ENCODE measurements around the gene GALNT11.
"Not testable (repeated sequence)": the region's sequence is repeated elsewhere in the genome, so short reads cannot be mapped to it uniquely, and the experiment has no call there.

The GALNT11 gene

DNA sequence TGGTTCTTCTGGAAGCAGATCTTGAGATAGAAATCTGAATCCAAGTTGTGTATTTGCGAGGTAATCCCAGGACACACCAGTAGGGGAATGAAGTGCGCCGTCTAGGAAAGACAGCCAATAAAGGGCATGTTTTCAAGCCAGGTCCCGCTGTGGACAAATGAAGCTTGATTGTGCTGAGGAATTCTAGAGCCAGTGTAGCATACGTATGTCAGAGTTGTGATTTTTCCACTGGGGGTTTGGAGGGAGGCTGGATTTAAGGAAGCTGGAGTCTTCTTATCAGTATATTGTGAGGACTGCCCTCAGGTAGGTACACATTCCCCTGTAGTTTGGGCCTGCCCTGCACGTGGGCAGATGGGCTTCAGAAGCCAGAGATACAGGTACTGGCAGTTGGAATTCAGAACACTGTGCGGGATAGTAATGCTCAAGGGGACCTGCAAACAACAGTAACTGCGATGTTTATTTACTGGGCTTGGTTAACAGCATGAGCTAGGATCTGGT is 50.9 kb downstream of the GALNT11 start:
- DNase-seq, result no peak

DNA sequence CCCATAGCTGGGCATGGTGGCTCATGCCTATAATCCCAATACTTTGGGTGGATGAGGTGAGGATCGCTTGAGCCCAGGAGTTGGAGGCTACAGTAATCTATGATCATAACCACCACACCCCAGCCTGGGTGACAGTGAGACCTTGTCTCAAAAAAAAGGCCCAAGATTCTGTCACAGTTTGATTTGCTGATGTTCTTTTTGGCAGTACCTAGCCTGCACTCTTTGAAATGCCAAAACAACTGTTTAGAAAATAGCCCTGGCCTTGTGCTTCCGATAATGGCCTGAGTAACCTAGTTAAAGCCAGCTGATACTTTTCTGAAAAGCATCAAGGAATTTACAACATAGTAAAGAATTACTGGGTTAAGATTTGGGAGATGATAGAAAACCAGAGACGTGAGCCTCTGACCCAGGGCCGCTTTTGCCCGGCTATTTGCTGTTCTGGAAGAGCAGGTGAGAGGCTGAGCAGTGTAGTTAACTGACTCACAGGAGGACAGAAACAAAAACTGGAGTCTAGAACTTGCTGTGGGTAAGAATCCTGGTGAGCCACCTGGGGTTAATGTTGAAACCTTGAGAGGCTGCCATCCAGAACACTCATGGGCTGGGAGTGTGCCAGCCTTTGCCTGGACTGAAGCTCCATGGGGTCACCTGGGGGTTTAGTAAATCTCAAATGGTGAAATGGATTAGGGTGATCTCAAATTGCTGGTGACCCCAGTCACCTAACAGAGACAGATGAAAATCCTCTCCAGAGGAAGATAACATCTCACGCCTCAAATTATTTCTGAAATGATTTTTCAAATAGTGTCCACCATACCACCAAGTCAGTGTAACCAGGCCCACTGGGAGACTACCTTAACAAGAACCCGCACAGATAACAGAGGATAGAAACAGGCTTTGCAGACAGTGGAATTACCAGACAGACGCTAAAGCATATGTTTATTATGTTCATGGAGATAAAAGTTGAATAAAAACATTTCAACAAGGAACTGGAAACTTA is 51.8 kb downstream of the GALNT11 start:
- DNase-seq, result no peak

DNA sequence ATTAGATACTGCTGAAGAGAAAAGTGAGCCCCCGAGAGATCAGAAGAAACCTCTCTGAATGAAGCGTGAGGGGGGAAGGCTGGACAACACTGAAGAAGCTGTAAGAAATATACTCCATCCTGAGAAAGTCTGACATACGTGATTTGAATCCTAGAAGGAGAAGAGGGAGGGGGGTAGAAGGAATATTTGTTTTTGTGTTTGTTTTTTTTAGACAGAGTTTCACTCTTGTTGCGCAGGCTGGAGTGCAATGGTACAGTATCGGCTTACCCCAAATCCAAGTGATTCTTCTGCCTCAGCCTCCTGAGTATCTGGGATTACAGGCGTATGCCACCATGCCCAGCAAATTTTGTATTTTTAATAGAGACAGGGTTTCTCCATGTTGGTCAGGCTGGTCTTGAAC is 52.6 kb downstream of the GALNT11 start:
- DNase-seq, result no peak

DNA sequence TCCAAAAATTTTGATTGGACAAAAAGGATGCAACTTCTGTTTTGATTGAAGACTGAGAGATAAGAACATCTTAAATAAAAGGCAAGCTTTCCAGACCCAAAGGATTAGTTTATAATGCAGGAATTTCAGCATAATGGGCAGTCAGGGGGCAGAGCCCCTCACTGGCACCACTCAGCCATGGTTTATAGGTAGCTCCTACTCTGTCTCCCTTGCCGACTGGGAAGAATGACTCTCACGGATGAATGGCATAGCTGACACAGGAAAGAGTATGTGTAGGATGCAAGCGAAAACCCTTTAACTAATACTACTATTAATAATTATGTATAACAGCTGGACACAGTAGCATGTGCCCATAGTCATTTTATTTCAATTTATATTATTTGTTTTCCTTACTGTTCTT is 53.3 kb downstream of the GALNT11 start:
- no peak for DNase-seq

DNA sequence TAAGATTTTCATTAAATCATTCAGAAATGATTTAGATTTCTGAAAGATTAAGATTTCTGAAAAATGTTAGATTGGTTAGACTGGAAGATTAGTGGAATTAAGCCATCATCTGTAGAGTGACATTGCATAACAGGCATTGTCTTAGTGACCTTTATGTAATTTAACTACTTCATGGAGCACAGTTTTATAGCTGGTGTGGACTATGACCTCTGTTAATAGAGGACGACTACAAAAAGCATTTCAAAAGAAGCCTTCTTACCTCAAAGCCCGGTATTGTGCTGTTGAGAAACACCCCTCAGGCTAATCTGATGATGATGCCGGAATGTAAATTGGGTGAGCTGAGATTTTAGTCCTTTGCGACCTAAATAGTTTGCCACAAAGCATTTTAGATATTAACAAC is 55.6 kb downstream of the GALNT11 start:
- no peak for DNase-seq

GRCh38 chr7:152082073-152082721 is 56.7 kb downstream of the GALNT11 start:
- not testable (repeated sequence) for DNase-seq

GRCh38 chr7:152085131-152085530 is 59.7 kb downstream of the GALNT11 start:
- DNase-seq, result no peak

DNA sequence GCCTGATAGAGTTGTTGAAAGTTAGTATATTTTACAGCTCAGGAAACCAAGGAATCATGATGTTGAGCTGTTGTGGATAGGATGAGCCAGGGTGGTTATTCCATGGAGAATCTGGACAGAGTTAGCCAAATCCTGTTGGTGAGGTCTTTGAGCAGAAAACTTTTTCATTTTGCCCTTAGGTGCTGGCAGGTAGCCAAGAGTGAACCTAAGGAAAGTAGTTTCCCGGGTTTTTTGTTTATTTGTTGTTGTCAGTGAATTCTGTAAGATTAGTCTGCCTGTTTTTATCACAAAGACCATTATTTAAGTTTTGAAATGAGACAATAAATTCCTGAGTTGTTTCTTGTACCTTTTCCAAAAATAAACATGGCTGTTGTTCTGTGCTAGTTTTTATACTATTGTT is 61.0 kb downstream of the GALNT11 start:
- no peak for DNase-seq

DNA sequence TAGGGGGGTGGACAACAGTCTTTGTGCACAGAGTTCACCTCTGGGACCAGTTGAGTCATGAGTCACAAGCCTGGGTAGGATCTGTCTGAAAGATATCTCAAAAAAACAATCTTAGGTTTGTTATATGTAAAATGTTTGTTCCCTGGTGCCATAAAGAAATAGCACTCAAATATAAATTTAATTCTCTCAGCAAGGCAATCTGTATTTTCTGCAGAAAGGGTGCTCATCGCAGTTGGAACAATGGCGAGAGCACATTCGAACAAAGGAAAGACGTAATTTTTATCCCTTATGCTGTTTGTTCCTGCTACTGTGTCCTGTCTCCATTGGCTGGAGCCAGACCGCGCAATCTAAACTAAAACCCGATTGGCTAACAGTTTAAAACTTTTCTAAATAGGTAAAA is 63.7 kb downstream of the GALNT11 start:
- no peak for DNase-seq

GRCh38 chr7:152090747-152091146 is 65.3 kb downstream of the GALNT11 start:
- DNase-seq, result no peak

- DNase-seq, result no peak
Measured at GRCh38 chr7:152093717-152094116, 68.2 kb downstream of the GALNT11 start.

DNA sequence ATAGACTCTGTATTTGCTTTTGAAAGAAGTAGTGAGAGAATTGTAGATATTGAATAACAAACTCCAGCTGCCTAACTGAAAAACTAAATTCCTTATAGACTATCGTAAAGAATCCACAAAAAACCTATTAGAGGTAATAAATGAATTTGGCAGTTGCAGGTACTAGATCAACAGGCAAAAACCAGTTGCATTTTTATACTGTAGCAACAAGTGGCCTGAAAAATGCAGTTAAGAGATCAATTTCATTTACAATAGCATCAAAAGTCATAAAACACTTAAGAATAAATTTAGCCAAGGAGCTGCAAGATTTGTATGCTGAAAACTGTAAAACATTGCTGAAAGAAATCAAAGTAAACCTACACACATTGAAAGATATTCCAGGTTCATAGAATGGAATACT is 70.3 kb downstream of the GALNT11 start:
- no peak for DNase-seq

DNA sequence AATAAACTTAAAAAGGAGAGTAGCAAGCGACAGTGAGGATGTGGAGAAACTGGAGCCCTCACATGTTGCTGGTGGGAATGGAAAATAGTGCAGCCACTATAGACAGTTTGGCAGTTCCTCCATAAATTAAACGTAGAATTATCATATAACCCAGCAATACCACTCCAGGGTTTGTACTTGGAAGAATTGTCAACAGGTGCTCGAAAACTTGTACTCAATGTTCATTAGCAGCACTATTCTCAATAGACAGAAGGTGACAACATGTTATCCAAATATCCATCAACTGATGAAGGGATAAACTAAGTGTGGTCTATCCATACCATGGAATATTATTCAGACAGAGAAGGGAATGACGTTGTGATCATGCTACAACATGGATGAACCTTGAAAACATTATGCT is 71.9 kb downstream of the GALNT11 start:
- DNase-seq, result no peak

- no peak for DNase-seq
Measured at GRCh38 chr7:152103066-152103465, 77.6 kb downstream of the GALNT11 start.

GRCh38 chr7:152103691-152104090 is 78.2 kb downstream of the GALNT11 start:
- no peak for DNase-seq

DNA sequence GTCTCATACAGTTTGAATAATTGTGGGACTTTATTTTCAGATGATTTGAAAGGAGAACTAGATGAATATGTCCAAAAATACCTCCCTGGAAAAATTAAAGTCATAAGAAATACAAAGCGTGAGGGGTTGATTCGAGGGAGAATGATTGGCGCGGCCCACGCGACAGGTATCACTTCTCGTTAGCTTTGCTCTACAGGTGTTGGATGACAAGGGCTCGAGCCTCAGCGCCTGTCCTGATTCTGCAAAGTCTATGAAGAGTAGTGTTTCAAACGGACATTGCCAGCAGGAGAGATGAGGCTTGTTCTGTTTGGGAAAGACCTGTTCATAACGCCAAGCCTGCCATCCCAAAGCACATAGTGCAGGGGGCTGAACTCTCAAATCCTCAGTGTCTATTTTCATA is 79.7 kb downstream of the GALNT11 start:
- no peak for DNase-seq

GRCh38 chr7:152106990-152107389 is 81.5 kb downstream of the GALNT11 start:
- no peak for DNase-seq

DNA sequence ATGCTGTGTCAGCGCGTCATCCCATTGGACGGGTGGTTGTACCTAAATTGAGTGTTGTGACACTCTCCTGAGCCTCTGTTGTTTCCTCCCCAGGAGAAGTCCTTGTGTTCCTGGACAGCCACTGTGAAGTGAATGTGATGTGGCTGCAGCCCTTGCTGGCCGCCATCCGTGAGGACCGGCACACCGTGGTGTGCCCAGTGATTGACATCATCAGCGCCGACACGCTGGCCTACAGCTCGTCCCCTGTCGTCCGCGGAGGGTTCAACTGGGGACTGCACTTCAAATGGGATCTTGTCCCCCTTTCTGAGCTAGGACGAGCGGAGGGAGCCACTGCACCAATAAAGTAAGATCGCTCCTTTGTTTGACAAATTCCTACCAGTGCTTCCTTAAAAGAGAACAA is 82.5 kb downstream of the GALNT11 start:
- no peak for DNase-seq

DNA sequence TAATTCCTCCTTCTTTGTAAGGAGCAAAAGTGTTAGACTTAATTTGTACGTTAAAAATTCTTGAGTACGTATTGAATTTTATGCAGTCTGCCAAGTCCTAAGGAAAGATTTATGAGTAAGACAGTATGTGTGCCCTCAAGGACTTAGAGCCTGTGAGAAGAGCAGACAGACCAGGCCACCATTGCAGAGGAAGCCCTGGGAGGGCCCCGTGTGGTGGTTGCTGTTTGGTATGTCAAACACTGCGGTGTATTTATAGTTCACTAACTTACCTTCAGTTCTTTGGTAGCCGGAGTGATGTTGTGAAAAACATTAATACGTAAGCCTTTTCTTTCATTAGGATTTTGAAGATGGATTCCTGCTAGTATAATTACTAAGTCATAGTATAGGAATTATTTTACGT is 82.9 kb downstream of the GALNT11 start:
- no peak for DNase-seq

GRCh38 chr7:152112829-152113228 is 87.4 kb downstream of the GALNT11 start:
- DNase-seq, result no peak

- no peak for DNase-seq
Measured at GRCh38 chr7:152115021-152115718, 89.7 kb downstream of the GALNT11 start.

DNA sequence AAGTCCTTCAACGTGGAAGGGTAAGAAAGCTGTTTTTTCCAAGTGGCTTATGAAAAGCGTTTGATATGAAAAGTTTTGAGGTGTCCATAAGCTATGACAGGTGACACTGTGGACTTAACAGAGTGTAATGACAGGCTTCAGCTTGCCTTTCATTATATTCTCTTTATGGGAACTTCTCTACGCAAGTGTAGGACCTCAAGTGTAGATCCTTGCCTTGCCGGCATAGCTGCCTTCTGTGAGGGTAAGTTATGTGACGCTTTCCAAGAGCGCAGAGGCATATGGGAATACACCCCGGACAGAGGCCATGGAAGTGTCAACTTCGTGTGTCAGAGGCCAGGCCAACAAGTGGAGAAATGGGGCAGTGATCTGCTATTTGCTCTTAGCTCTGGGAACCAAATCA is 91.9 kb downstream of the GALNT11 start:
- no peak for DNase-seq

DNA sequence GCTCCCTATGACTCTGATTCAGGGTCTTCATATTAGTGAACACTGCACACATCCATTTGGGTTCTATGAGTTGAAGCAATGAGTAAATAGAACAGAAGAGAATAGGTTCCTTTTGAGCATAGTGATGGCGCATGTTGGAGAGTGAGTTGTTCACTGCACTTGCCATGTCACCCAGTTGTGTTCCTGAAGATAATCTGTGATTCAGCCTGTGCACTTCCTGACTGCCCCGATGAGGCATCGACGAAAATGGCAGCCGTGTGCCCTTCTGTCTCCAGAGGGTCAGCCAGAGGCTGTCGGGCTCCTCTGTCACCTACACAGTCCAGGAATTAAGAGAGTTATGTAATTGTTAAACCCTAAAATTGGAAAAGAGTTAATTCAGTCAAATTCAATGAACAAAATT is 94.7 kb downstream of the GALNT11 start:
- DNase-seq, result no peak

GRCh38 chr7:152120776-152121175 is 95.3 kb downstream of the GALNT11 start:
- no peak for DNase-seq
